Endothelial cell of umbilical vein (primary cell): Measurements from ENCODE around the gene TMPRSS3. TPM values are rescaled to one million over a fixed set of nuclear protein-coding genes. Genes with fewer than 3 reads are reported as not detected.

Source experiments
- BruUV-seq: library from RNA; stranded (reverse); fragments of 400-500 nt; replicated peaks from 2 replicates; lab custom pipeline; 2021; lab: Mats Ljungman, UMichigan
- CTCF ChIA-PET: fragments of 300-600, 350-600 bp; sonication (Branson Sonifier 250); formaldehyde crosslinking; loops from one replicate; lab custom pipeline; 2021; ENCODE audit warnings: antibody characterized with exemption, inconsistent platforms; lab: Charles Lee
- POLR2A ChIA-PET: fragments of 300-600, 350-600 bp; sonication (Branson Sonifier 250); formaldehyde crosslinking; loops from one replicate; lab custom pipeline; 2021; ENCODE audit warnings: antibody characterized with exemption, inconsistent platforms; lab: Charles Lee
- DNase-seq: peaks from one replicate; pipeline ENCODE4 v3.0.0-alpha.2; 2011; ENCODE audit warnings: low read depth, low spot score
- FAIRE-seq: peaks from 2 replicates; lab custom pipeline; 2011; peaks lifted over from hg19 to GRCh38; lab: Jason Lieb, UNC
- H2AFZ ChIP-seq: 2 replicates; pipeline ENCODE4 v1.6.0; 2012; ENCODE audit warnings: low read depth, low read length, control low read depth, inconsistent platforms
- H3K27ac ChIP-seq: 2 replicates; pipeline ENCODE4 v1.5.1; 2011; ENCODE audit warnings: low read depth, mild to moderate bottlenecking, control low read depth, low read length, moderate library complexity; ENCODE audit not compliant: insufficient read depth
- H3K27me3 ChIP-seq, 2 experiments: 2 replicates each; pipeline versions ENCODE4 v1.6.0 to v1.6.1; 2011; ENCODE audit warnings: low read length in 2 of 2, mixed read lengths in 1 of 2; ENCODE audit not compliant: control insufficient read depth in 2 of 2, insufficient read depth in 2 of 2
- H3K36me3 ChIP-seq, 2 experiments: 2 replicates in 1 of 2; 3 replicates in 1 of 2; pipeline ENCODE4 v1.5.1; 2011; ENCODE audit warnings: low read length in 2 of 2, mild to moderate bottlenecking in 1 of 2, moderate library complexity in 1 of 2; ENCODE audit not compliant: control insufficient read depth in 2 of 2, insufficient read depth in 2 of 2; ENCODE audit errors: extremely low read depth in 1 of 2
- H3K4me1 ChIP-seq: 3 replicates; pipeline ENCODE4 v1.5.1; 2011; ENCODE audit warnings: mild to moderate bottlenecking, low read length; ENCODE audit not compliant: control insufficient read depth, insufficient read depth; ENCODE audit errors: extremely low read depth
- H3K4me2 ChIP-seq: 2 replicates; pipeline ENCODE4 v1.6.1; 2011; ENCODE audit warnings: low read length, control low read depth, mixed read lengths; ENCODE audit not compliant: insufficient read depth
- H3K4me3 ChIP-seq, 3 experiments: fragments of 200-600 bp in 1 of 3; sonication (generic), shearing (Covaris generic) in 1 of 3; replicated peaks in 1 of 3; 2 replicates each; pipeline ENCODE4 v1.5.1; 2011 to 2016; ENCODE audit warnings: control low read depth in 3 of 3, low read length in 3 of 3, mild to moderate bottlenecking in 2 of 3, inconsistent platforms in 1 of 3, low read depth in 1 of 3, moderate library complexity in 1 of 3; ENCODE audit not compliant: insufficient read depth in 1 of 3
- H3K79me2 ChIP-seq: 2 replicates; pipeline ENCODE4 v1.6.0; 2012; ENCODE audit warnings: low read length, inconsistent platforms; ENCODE audit not compliant: control insufficient read depth, insufficient read depth
- H3K9ac ChIP-seq: replicated peaks from 2 replicates; pipeline ENCODE3; 2011; ENCODE audit warnings: low read length, control low read depth; ENCODE audit not compliant: insufficient read depth; ENCODE audit errors: extremely low read depth
- H3K9me1 ChIP-seq: replicated peaks from 3 replicates; pipeline ENCODE4 v1.6.0; 2011; ENCODE audit warnings: mild to moderate bottlenecking, low read length; ENCODE audit not compliant: control insufficient read depth, insufficient read depth; ENCODE audit errors: extremely low read depth
- H3K9me3 ChIP-seq: replicated peaks from 2 replicates; pipeline ENCODE4 v1.5.1; 2012; ENCODE audit warnings: low read length, inconsistent platforms; ENCODE audit not compliant: control insufficient read depth, insufficient read depth
- H4K20me1 ChIP-seq: replicated peaks from 2 replicates; pipeline ENCODE3; 2011; ENCODE audit warnings: mild to moderate bottlenecking, low read length; ENCODE audit not compliant: control insufficient read depth, insufficient read depth; ENCODE audit errors: extremely low read depth
- CTCF ChIP-seq, 2 donors: IDR thresholded peaks; 1 replicate in 1 of 2; 2 replicates in 1 of 2; pipeline ENCODE4 v1.5.1; 2011; ENCODE audit warnings: low read length in 2 of 2, mild to moderate bottlenecking in 2 of 2, moderate library complexity in 2 of 2, control low read depth in 1 of 2, inconsistent platforms in 1 of 2, low read depth in 1 of 2; ENCODE audit not compliant: insufficient read depth in 1 of 2; ENCODE audit errors: extremely low read depth in 1 of 2
- EZH2 ChIP-seq: IDR thresholded peaks from 2 replicates; pipeline ENCODE4 v1.6.1; 2012; ENCODE audit warnings: borderline replicate concordance, low read depth, mild to moderate bottlenecking, moderate library complexity, low read length, inconsistent platforms; ENCODE audit not compliant: severe bottlenecking
- FOS ChIP-seq: IDR thresholded peaks from 2 replicates; pipeline ENCODE4 v1.6.1; 2011; ENCODE audit warnings: mild to moderate bottlenecking, low read length, moderate library complexity, borderline replicate concordance; ENCODE audit not compliant: insufficient read depth
- GATA2 ChIP-seq: IDR thresholded peaks from 2 replicates; pipeline ENCODE4 v1.7.0; 2011; ENCODE audit warnings: low read depth, mild to moderate bottlenecking, moderate library complexity, mixed read lengths, low read length; ENCODE audit not compliant: insufficient read length, insufficient read depth
- JUN ChIP-seq: IDR thresholded peaks from 2 replicates; pipeline ENCODE4 v1.6.1; 2011; ENCODE audit warnings: borderline replicate concordance, low read depth; ENCODE audit not compliant: insufficient read length, insufficient read depth
- MAX ChIP-seq: IDR thresholded peaks from 2 replicates; pipeline ENCODE4 v1.6.1; 2011; ENCODE audit not compliant: insufficient read depth, insufficient read length
- MYC ChIP-seq: IDR thresholded peaks from one replicate; pipeline ENCODE4 v1.6.1; 2011; ENCODE audit warnings: mild to moderate bottlenecking, low read depth, low read length
- POLR2A ChIP-seq: IDR thresholded peaks from 2 replicates; pipeline ENCODE4 v1.6.1; 2012; ENCODE audit warnings: low read depth, mild to moderate bottlenecking, control low read depth, low read length
- POLR2AphosphoS5 ChIP-seq: IDR thresholded peaks from 2 replicates; pipeline ENCODE4 v1.6.1; 2012; ENCODE audit warnings: low read depth, mild to moderate bottlenecking, control low read depth, low read length, moderate library complexity; ENCODE audit not compliant: insufficient read depth
- dilution Hi-C: fragments of 300-500 bp; cut with MboI; formaldehyde crosslinking; loops from one replicate; pipeline ENCODE4 v1.15.0; 2019; ENCODE audit warnings: low sequenced_read_pairs; ENCODE audit not compliant: extremely low pct_ligation_motif_present
- intact Hi-C: fragments of 100-400 bp; cut with micrococcal nuclease; formaldehyde crosslinking; loops from one replicate; pipeline ENCODE4 v1.10.0; 2022
- polyA plus RNA-seq, 4 experiments: library from polyadenylated mRNA; depleted of rRNA in 3 of 4; stranded (reverse) in 3 of 4; unstranded in 1 of 4; fragments of >200 nt; gene quantifications; 2 replicates each; pipeline versions ENCODE4 v1.2.1 to v1.2.3, GENCODE V29; 2011 to 2012; ENCODE audit warnings: missing spikeins in 1 of 4
- total RNA-seq: library from RNA; stranded (reverse); gene quantifications from 2 replicates; pipeline ENCODE4 v1.2.3, GENCODE V29; 2021

The TMPRSS3 gene
- total and polyA plus RNA-seq, 2 donors (not counting 3 experiments of a cell fraction or from before 2014, with no cell fraction given), result not detected

- intact Hi-C loops, result no loop called here
- H4K20me1 ChIP-seq, result no peaks in the 10 kb centered on the region
- no peaks in the 10 kb centered on the region for H3K27me3 ChIP-seq
- dilution Hi-C loops, result no loop called here
- H3K9me3 ChIP-seq, result no peaks in the 10 kb centered on the region
- BruUV-seq, result no TSS peak
- no peak overlapping the region for H3K9ac ChIP-seq
- H3K9me1 ChIP-seq, result no peaks in the 10 kb centered on the region
- H3K27ac ChIP-seq, result no peak overlapping the region
- no peak overlapping the region for H3K4me2 ChIP-seq
- no peak overlapping the region for H2AFZ ChIP-seq
- no peak overlapping the region for H3K4me3 ChIP-seq
- no peaks in the 10 kb centered on the region for H3K79me2 ChIP-seq
- FAIRE-seq (no peak), DNase-seq (no peak)
- no peaks in the 10 kb centered on the region for H3K4me1 ChIP-seq
- ChIA-PET POLR2A (no interaction called here), CTCF (no interaction called here)
- TF ChIP-seq POLR2A, result no peak
- no peak for TF ChIP-seq FOS
- TF ChIP-seq EZH2, result no peak
- TF ChIP-seq POLR2AphosphoS5, result no peak
- TF ChIP-seq GATA2, result no peak
- no peak for TF ChIP-seq CTCF (IDR thresholded peaks at IDR 0.05; ENCODE audit: extremely low read depth in 1 of 2, insufficient read depth in 1 of 2, low read depth in 1 of 2, low read length in 2 of 2)
- no peaks in the 10 kb centered on the region for H3K36me3 ChIP-seq
Observed at GRCh38 chr21:42436914-42437313, 41.1 kb upstream of the TMPRSS3 start.

GRCh38 chr21:42435833-42436232 is 40.0 kb upstream of the TMPRSS3 start:
- Histone ChIP-seq H3K4me3 (no peak overlapping the region), H2AFZ (no peak overlapping the region), H3K9me3 (no peaks in the 10 kb centered on the region), H3K9ac (no peak overlapping the region), H3K27ac (no peak overlapping the region), H3K27me3 (no peaks in the 10 kb centered on the region), H3K79me2 (no peaks in the 10 kb centered on the region), H3K9me1 (no peaks in the 10 kb centered on the region), H3K36me3 (no peaks in the 10 kb centered on the region), H3K4me1 (no peaks in the 10 kb centered on the region), H4K20me1 (no peaks in the 10 kb centered on the region), H3K4me2 (no peak overlapping the region)
- no TSS peak for BruUV-seq
- CTCF ChIA-PET, result no interaction called here
- dilution Hi-C loops (no loop called here), intact Hi-C loops (no loop called here)
- POLR2A ChIA-PET, result no interaction called here
- FAIRE-seq (no peak), DNase-seq (no peak)
- no peak for TF ChIP-seq FOS
- TF ChIP-seq POLR2AphosphoS5, result no peak
- no peak for TF ChIP-seq MYC
- TF ChIP-seq GATA2, result no peak
- TF ChIP-seq CTCF (IDR thresholded peaks at IDR 0.05; ENCODE audit: extremely low read depth in 1 of 2, insufficient read depth in 1 of 2, low read depth in 1 of 2, low read length in 2 of 2), result no peak
- no peak for TF ChIP-seq JUN
- no peak for TF ChIP-seq POLR2A
- TF ChIP-seq MAX, result no peak
- TF ChIP-seq EZH2, result no peak
